ENCODE measurements around the gene CTAGE1. TPM values are rescaled to one million over a fixed set of nuclear protein-coding genes. Genes with fewer than 3 reads are reported as not detected.

Gene CTAGE1
- polyA plus RNA-seq, 3 donors from 2014 or later, result not detected

DNA sequence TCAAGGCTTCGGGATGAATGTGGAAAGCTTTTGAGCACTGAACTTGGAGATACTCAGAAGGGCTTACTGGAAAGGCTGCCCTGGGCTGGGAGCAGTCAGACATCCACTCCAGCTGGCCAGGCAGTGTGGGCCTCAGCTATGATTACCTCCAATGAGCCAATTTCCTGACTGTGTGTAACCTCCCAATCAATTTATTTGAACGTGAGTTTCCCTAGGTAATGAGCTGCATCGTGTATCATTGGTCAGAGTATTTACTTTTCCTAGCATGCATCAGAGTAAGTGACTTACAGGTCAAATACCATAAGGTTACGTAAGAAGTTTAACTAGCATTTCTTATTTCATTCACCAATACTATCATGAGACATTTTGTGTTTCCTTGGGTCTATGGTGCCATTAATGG lies 11.0 kb upstream of the CTAGE1 start:
- H3K36me3 Mint-ChIP-seq, result no peaks in the 10 kb centered on the region

DNA sequence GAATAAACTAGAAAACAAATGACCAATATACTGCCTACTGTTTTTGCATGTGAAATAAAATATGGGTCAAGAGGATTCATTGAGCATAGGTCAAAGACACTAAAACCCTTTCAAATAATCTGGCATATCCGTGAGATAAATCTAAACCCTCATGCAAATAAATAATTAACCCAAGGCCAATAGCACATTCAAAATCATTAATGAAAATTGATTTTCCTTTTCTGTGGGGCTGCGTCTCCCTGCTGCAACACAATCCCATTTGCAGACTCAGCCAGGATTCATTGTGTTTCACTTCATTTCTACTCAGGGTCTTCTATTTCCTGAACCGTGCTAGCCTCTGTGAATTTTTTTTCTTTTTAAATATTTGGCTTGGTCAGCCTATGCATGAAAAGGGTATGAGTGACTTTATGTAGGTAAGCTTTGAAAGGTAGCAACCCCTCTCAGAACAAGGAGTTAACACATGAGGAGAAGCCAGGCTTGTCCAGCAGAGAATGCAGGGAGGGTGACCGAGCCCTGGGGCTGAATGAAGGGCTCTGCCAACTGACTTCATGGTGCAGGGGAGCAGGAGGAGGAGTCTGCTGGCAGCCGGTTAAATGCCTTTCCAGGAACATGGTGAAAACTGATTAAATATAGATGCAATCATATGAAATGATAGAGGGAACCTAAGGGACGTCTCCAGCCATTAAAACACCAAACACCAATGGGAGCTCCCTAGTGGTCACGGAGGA lies 10.3 kb upstream of the CTAGE1 start:
- Mint-ChIP-seq H3K4me1 (peaks cover 31 to 36% of the 10 kb centered on the region in 2 donors), H3K27ac (peak overlapping the region in 2 of 6 donors; percentile 53 to 68), H3K4me3 (peak overlapping the region in 2 of 5 donors; percentile 26 to 28), H3K9me3 (no peaks in the 10 kb centered on the region), H3K36me3 (no peaks in the 10 kb centered on the region), H3K27me3 (ENCODE audit: low read depth in 3 of 3) (peaks cover 0 to 2% (median 0%) of the 10 kb centered on the region in 3 donors)
- DNase-seq, result no peak

More for the DNA sequence above, 11.0 kb upstream of the CTAGE1 start:
- Mint-ChIP-seq H3K27ac (peak overlapping the region in 2 of 6 donors; percentile 21 to 53), H3K4me3 (no peak overlapping the region), H3K27me3 (ENCODE audit: low read depth in 3 of 3) (peaks cover 0 to 2% (median 0%) of the 10 kb centered on the region in 3 donors), H3K4me1 (peaks cover 31 to 37% of the 10 kb centered on the region in 2 donors), H3K9me3 (no peaks in the 10 kb centered on the region)
- DNase-seq, result no peak

DNA sequence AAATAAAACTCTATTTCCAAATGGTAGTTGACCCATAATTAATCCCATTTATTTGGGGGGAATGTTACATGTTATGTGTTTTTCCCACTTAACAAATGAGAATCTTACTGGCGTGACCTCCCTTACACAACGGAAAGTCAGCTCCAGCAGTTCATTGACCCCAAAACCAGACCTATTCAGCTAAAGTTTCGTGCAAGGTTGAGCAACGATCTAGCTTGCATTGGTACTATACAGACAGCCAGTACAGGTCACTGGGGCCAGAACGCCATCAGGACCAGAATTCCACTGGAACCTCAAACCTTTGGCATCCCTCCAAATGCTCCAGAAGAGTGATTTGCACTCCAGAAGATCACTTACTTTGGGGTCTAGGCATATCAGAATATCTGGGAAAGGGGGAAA lies 6.8 kb upstream of the CTAGE1 start:
- Mint-ChIP-seq H3K36me3 (peaks cover 0 to 3% (median 0%) of the 10 kb centered on the region in 3 donors), H3K27ac (no peak overlapping the region), H3K4me3 (no peak overlapping the region), H3K9me3 (peaks cover 0 to 5% (median 0%) of the 10 kb centered on the region in 6 donors), H3K27me3 (ENCODE audit: low read depth in 3 of 3) (peaks cover 0 to 5% (median 2%) of the 10 kb centered on the region in 3 donors), H3K4me1 (peaks cover 16 to 18% of the 10 kb centered on the region in 2 donors)
- no peak for DNase-seq

DNA sequence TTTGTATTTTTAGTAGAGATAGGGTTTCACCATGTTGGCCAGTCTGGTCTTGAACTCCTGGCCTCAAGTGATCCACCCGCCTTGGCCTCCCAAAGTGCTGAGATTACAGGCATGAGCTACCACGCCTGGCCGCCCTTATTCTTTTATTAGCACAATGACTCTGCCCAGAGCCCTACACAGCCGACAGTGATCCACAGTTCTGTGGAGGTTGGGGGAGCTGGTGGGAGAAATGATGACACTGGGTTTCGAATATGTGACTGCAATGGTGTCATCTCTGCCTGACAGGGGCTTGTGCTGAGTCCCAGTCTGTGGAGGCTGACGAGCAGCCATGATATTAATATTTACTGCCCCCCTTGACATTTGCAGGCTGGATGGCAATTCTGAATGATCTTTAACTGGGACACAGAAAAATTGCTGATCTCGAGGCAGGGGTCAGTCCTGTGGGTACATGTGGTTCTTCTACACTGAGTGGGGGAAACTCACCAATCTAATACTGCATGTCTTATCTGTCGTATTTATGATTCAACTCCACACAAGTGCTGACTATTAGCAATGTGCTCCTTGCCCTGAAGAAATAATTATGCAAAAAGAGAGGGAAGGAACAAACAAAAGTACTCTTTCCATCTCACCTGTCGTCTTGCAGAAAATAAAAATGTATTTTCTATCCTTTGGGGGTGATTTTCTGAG lies 6.3 kb upstream of the CTAGE1 start:
- H3K4me1 Mint-ChIP-seq, result peaks cover 11 to 12% of the 10 kb centered on the region in 2 donors
- H3K27me3 Mint-ChIP-seq (ENCODE audit: low read depth in 3 of 3), result peaks cover 0 to 5% (median 2%) of the 10 kb centered on the region in 3 donors
- H3K4me3 Mint-ChIP-seq, result no peak overlapping the region
- H3K9me3 Mint-ChIP-seq, result peaks cover 0 to 5% (median 0%) of the 10 kb centered on the region in 6 donors
- H3K36me3 Mint-ChIP-seq, result peaks cover 0 to 3% (median 0%) of the 10 kb centered on the region in 3 donors
- no peak overlapping the region for H3K27ac Mint-ChIP-seq
- DNase-seq, result no peak

DNA sequence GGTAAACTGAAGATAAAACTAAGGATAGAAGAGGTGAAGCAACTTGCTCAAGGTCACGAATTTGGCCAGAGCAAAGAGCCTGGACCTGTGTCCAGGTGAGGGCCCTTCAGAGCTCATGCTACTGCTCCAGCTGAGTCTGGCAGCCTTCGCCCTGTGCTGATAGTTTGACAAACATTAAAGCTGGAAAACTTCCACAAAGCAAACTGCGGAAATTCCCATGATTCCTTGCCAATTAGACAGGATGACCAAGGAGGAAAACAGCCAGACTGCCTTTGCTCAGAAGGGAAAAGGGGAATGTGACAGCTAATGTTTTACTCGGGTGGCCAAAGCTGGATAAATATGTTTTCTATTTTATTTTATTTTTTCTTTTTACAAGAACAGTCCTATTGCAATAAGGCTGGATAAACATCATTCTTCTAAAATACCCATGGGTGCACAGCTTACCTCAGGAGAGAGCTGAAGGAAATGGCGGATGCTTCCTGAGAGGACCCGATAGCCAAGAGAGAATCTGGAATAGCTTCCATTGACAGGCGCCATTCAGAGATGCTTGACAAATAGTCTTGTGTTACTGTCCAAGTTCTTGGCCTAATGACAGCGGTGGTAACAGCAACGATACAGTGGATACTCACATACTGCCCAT lies 5.3 kb upstream of the CTAGE1 start:
- Mint-ChIP-seq H3K36me3 (peaks cover 0 to 3% (median 0%) of the 10 kb centered on the region in 3 donors), H3K27me3 (ENCODE audit: low read depth in 3 of 3) (peaks cover 0 to 5% (median 1%) of the 10 kb centered on the region in 3 donors), H3K9me3 (peaks cover 0 to 5% (median 0%) of the 10 kb centered on the region in 6 donors), H3K4me3 (no peak overlapping the region), H3K4me1 (peaks cover 2% of the 10 kb centered on the region in 2 donors), H3K27ac (peak overlapping the region in 1 of 6 donors; percentile 3)
- no peak for DNase-seq

DNA sequence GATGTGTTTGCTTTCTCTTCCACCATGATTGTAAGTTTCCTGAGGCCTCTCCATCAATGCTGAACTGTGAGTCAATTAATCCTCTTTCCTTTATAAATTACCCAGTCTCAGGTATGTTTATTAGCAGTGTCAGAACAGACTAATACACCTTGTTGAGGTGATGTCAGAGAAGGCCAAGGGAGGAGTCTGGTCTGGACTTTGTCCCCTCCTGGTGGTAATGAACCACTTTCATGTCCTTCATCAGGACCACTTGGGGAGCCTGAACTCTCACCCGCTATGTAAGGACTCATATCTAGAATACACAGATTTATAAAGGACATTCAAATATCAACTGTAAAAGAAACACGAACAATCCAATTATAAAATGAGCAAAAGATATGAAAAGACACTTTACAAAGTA lies 2.9 kb upstream of the CTAGE1 start:
- Mint-ChIP-seq H3K27me3 (ENCODE audit: low read depth in 3 of 3) (peaks cover 0 to 5% (median 1%) of the 10 kb centered on the region in 3 donors), H3K4me1 (no peaks in the 10 kb centered on the region), H3K36me3 (peaks cover 0 to 3% (median 3%) of the 10 kb centered on the region in 3 donors), H3K27ac (no peak overlapping the region), H3K4me3 (no peak overlapping the region), H3K9me3 (peaks cover 0 to 5% (median 0%) of the 10 kb centered on the region in 6 donors)
- DNase-seq, result no peak

DNA sequence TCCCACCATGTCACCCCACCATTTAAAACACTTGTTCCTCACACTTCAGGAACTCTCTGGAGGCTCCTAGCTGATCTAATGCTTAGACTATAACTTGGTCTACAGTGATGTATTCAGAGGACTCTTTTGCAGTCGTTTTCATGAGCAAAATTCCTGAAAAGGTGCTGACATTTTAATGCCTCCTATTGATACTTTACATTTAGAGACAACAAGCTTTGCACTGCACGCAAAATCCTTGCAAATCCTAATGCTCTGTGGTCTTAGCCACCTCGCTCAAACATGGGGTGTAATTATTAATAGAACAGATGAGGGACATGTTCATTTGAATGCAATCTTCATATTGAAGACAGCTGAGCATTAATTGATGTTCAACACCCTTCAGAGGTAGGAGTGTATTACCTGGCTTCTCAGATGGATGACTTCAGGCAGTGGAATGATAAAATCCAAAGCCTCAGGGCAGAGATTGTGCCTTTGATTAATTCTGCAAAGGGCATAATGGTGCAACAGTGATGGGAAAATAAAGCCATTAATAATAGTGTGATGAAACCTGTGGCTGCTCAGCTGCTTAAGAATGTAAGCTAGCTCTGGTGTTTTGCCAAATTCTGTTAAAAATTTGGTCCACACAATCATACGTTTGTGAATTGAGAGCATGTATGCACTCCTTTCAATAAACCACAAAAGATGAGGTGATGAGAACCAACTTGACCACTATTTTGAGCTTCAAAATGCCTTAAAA lies 5.4 kb downstream of the CTAGE1 start:
- Mint-ChIP-seq H3K4me1 (peaks cover 26% of the 10 kb centered on the region in 2 donors), H3K27me3 (ENCODE audit: low read depth in 3 of 3) (peaks cover 0 to 10% (median 0%) of the 10 kb centered on the region in 3 donors), H3K36me3 (peaks cover 5 to 15% (median 9%) of the 10 kb centered on the region in 3 donors), H3K9me3 (peaks cover 0 to 14% (median 1%) of the 10 kb centered on the region in 6 donors), H3K4me3 (no peak overlapping the region), H3K27ac (no peak overlapping the region)
- no peak for DNase-seq

DNA sequence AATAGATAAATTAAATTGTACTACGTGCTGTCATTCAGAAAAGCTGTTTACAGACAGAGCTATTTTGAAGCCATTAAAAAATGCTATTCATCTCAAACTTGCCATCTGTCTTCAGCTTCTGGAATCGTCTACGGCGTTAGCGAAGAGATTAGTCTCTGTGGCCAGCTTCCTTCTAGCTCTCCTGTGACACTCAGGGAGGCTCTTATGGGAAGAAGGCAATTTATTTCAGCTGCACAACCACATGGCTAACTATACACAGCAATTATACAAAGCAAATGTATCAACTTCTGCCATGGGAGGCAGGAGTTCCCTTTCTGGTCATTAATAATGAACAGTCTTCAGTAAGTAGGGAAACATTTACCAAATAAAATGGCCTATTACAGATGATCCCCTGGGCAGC lies 6.3 kb downstream of the CTAGE1 start:
- DNase-seq, result no peak
- Mint-ChIP-seq H3K4me3 (no peak overlapping the region), H3K27me3 (ENCODE audit: low read depth in 3 of 3) (peaks cover 0 to 11% (median 0%) of the 10 kb centered on the region in 3 donors), H3K4me1 (peaks cover 34 to 35% of the 10 kb centered on the region in 2 donors), H3K36me3 (peaks cover 5 to 15% (median 11%) of the 10 kb centered on the region in 3 donors), H3K9me3 (peaks cover 0 to 14% (median 1%) of the 10 kb centered on the region in 6 donors), H3K27ac (no peak overlapping the region)

DNA sequence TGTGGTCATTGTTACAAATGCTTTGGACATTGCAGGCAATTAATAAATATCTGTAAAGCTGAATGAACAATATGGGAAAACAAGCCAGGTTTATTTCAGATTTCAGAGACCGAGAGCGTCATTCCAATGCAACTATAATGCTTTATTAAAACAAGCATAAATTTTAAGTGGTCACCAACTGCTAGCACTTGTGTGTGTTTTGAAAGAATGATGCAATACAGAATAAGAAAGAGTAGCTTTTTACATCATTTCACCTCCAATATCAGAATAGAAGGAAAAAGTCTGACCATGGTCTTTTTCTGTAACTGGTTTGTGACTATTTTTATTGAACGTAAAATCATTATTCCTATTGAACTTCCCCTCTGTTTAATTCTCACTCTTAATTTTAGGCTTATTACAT lies 7.6 kb downstream of the CTAGE1 start:
- peaks cover 5 to 24% (median 12%) of the 10 kb centered on the region in 3 donors for H3K36me3 Mint-ChIP-seq
- H3K27ac Mint-ChIP-seq, result peak overlapping the region in 1 of 6 donors; percentile 55
- DNase-seq, result no peak
- H3K9me3 Mint-ChIP-seq, result peaks cover 0 to 17% (median 4%) of the 10 kb centered on the region in 6 donors
- H3K27me3 Mint-ChIP-seq (ENCODE audit: low read depth in 3 of 3), result peaks cover 0 to 11% (median 0%) of the 10 kb centered on the region in 3 donors
- peaks cover 47 to 48% of the 10 kb centered on the region in 2 donors for H3K4me1 Mint-ChIP-seq
- H3K4me3 Mint-ChIP-seq, result no peak overlapping the region

DNA sequence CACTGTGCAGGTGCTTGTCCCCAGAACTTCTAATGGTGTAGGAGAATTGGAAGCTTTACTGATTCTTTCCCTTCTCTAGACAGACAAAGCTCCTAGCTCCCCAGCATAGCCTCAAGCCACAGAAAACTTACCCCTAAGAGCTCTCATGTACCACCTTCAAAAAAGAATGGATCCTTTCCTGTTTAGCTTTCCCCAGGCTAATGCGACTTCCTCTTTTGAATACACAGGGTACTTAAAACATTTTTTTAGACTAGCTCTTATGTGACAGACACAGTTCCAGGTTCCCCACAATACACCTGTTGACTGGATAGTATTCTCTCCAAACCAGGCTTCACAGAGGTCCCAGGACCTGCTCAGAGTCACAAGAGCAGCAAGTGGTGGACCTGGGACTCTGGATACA lies 8.3 kb downstream of the CTAGE1 start:
- Mint-ChIP-seq H3K27me3 (ENCODE audit: low read depth in 3 of 3) (peaks cover 0 to 11% (median 0%) of the 10 kb centered on the region in 3 donors), H3K4me3 (peak overlapping the region in 2 of 5 donors; percentile 24 to 65), H3K4me1 (peaks cover 48 to 49% of the 10 kb centered on the region in 2 donors), H3K9me3 (peaks cover 0 to 24% (median 10%) of the 10 kb centered on the region in 6 donors), H3K27ac (peak overlapping the region in 5 of 6 donors; percentile 18 to 87 (median 58)), H3K36me3 (peaks cover 11 to 30% (median 19%) of the 10 kb centered on the region in 3 donors)
- DNase-seq, result no peak

DNA sequence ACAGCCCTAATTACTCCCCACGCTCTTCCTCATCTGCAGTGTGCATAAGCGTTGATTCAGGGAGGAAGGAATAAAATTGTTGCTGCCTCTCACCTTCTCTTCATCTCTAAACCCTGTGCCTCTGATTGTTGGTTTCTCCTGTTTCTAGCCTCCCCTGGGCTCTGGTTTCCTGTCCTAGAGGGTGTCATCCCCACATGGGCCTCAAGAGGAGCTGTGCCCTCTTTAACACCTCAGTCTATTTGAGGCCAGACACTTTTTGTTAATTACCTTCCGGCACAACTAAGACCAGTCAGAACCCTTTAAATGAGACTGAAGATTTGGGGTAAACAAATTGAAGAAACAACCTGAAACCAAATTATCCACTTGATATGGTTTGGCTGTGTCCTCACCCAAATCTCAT lies 9.7 kb downstream of the CTAGE1 start:
- H3K4me3 Mint-ChIP-seq, result peak overlapping the region; percentile 64 to 83 (median 78)
- H3K27ac Mint-ChIP-seq, result peak overlapping the region; percentile 87 to 94 (median 92)
- H3K36me3 Mint-ChIP-seq, result peaks cover 11 to 30% (median 19%) of the 10 kb centered on the region in 3 donors
- H3K4me1 Mint-ChIP-seq, result peaks cover 49 to 51% of the 10 kb centered on the region in 2 donors
- peak; percentile 55 to 66 (median 57) for DNase-seq
- peaks cover 1 to 28% (median 12%) of the 10 kb centered on the region in 6 donors for H3K9me3 Mint-ChIP-seq
- peaks cover 0 to 9% (median 0%) of the 10 kb centered on the region in 3 donors for H3K27me3 Mint-ChIP-seq (ENCODE audit: low read depth in 3 of 3)

DNA sequence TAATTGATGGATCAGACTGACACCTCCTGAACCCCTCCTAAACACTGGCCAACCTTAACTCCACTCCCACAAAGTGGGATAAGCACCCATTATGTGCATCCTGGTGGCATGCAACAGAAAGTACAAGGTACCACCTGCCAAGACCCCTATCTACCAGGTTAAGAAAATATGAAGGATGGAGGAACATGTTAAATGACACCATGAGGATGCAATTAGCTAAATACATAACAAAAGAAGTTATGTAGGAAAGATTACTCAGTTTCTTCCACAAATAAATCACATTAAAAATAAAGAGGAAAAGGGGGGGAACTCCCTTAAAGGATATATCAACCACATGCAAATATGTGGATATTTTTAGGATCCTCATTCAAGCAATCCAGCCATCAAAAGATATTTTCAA lies 12.6 kb downstream of the CTAGE1 start:
- H3K4me3 Mint-ChIP-seq, result peak overlapping the region in 3 of 5 donors; percentile 22 to 85 (median 80)

DNA sequence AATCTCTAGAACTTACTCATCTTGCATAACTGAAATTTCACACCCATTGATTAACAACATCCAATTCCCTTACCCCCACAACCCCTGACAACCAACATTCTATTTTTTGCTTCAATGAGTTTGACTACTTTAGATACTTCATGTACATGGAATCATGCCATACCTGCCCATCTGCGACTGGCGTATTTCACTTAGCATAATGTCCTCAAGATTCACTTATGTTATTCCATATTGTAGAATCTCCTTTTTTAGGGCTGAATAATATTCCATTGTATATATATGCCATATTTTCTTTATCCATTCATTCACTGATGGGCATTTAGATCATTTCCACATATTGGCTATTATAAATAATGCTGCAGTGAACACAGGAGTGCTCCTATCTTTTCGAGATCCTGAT lies 13.8 kb downstream of the CTAGE1 start:
- H3K9me3 Mint-ChIP-seq, result peaks cover 1 to 22% (median 12%) of the 10 kb centered on the region in 6 donors
- peaks cover 39 to 55% of the 10 kb centered on the region in 2 donors for H3K4me1 Mint-ChIP-seq
- H3K4me3 Mint-ChIP-seq, result no peak overlapping the region
- H3K36me3 Mint-ChIP-seq, result peaks cover 6 to 28% (median 13%) of the 10 kb centered on the region in 3 donors
- no peak overlapping the region for H3K27ac Mint-ChIP-seq
- DNase-seq, result no peak
- H3K27me3 Mint-ChIP-seq (ENCODE audit: low read depth in 3 of 3), result peaks cover 0 to 8% (median 0%) of the 10 kb centered on the region in 3 donors

More for the DNA sequence above, 12.6 kb downstream of the CTAGE1 start:
- peaks cover 1 to 28% (median 12%) of the 10 kb centered on the region in 6 donors for H3K9me3 Mint-ChIP-seq
- H3K27me3 Mint-ChIP-seq (ENCODE audit: low read depth in 3 of 3), result peaks cover 0 to 8% (median 0%) of the 10 kb centered on the region in 3 donors
- peak overlapping the region in 4 of 6 donors; percentile 95 to 97 (median 96) for H3K27ac Mint-ChIP-seq
- no peak for DNase-seq
- H3K4me1 Mint-ChIP-seq, result peaks cover 49 to 65% of the 10 kb centered on the region in 2 donors
- peaks cover 11 to 34% (median 15%) of the 10 kb centered on the region in 3 donors for H3K36me3 Mint-ChIP-seq
